BE2C (cell line): ENCODE measurements around the gene RPL35.
A peak's percentile ranks its signal among the peaks of the same experiment; 100 is the strongest.

Experiments used
- DNase-seq: peaks from one replicate; pipeline ENCODE4 v3.0.0-alpha.2; 2020
- H3K27me3 ChIP-seq: fragments of 250-450 bp; sonication (Bioruptor Pico); 2 replicates; pipeline ENCODE4 v1.5.1; 2020; ENCODE audit warnings: mild to moderate bottlenecking
- H3K36me3 ChIP-seq: fragments of 250-450 bp; sonication (Bioruptor Pico); 2 replicates; pipeline ENCODE4 v1.5.1; 2020; ENCODE audit warnings: mild to moderate bottlenecking
- H3K4me1 ChIP-seq: fragments of 250-450 bp; sonication (Bioruptor Pico); 2 replicates; pipeline ENCODE4 v1.5.1; 2020
- H3K4me3 ChIP-seq: 2 replicates; pipeline ENCODE4 v1.5.1; 2011; ENCODE audit warnings: low read depth, low read length
- H3K9me3 ChIP-seq: fragments of 250-450 bp; sonication (Bioruptor Pico); 2 replicates; pipeline ENCODE4 v1.5.1; 2020
- CTCF ChIP-seq: IDR thresholded peaks from 2 replicates; pipeline ENCODE4 v1.5.1; 2012; ENCODE audit warnings: mild to moderate bottlenecking, low read depth, low read length

RPL35 gene

GRCh38 chr9:124809211-124809610, 52.5 kb downstream of the RPL35 start:
- no peak for TF ChIP-seq CTCF
- no peak overlapping the region for H3K4me3 ChIP-seq
- DNase-seq = peak; percentile 29
- H3K4me1 ChIP-seq = no peaks in the 10 kb centered on the region; the same call in 1 of the 2 replicates
- H3K27me3 ChIP-seq = no peaks in the 10 kb centered on the region
- no peaks in the 10 kb centered on the region for H3K9me3 ChIP-seq
- no peaks in the 10 kb centered on the region for H3K36me3 ChIP-seq

GRCh38 chr9:124808246-124808956, 53.4 kb downstream of the RPL35 start:
- Histone ChIP-seq H3K9me3 (no peaks in the 10 kb centered on the region), H3K4me3 (no peak overlapping the region), H3K36me3 (no peaks in the 10 kb centered on the region), H3K27me3 (no peaks in the 10 kb centered on the region), H3K4me1 (no peaks in the 10 kb centered on the region)
- no peak for DNase-seq
- no peak for TF ChIP-seq CTCF
